Bronchial epithelial cell (primary cell): Measurements from ENCODE around the gene STEAP1B. TPM values are rescaled to one million over a fixed set of nuclear protein-coding genes. Genes with fewer than 3 reads are reported as not detected.
"Not testable (repeated sequence)": the region's sequence is repeated elsewhere in the genome, so short reads cannot be mapped to it uniquely, and the experiment has no call there.

Experiments used
- DNase-seq: peaks from one replicate; pipeline ENCODE4 v3.0.0-alpha.2; 2010; ENCODE audit warnings: low read depth
- FAIRE-seq: peaks from 2 replicates; lab custom pipeline; 2011; peaks lifted over from hg19 to GRCh38; lab: Jason Lieb, UNC
- H3K27me3 ChIP-seq: 2 replicates; pipeline ENCODE4 v1.5.1; 2011; ENCODE audit warnings: low read length; ENCODE audit not compliant: control insufficient read depth, insufficient read depth
- H3K36me3 ChIP-seq: 2 replicates; pipeline ENCODE4 v1.5.1; 2011; ENCODE audit warnings: low read length; ENCODE audit not compliant: control insufficient read depth, insufficient read depth
- H3K4me3 ChIP-seq: 2 replicates; pipeline ENCODE4 v1.5.1; 2011; ENCODE audit warnings: mild to moderate bottlenecking, low read depth, low read length, control low read depth
- total RNA-seq: library from RNA; depleted of rRNA; stranded (reverse); fragments of >200 nt; gene quantifications from 2 replicates; pipeline ENCODE4 v1.2.1, GENCODE V29; 2014
- TF ChIP-seq, protein P1 (sequence below): IDR thresholded peaks from 2 replicates; pipeline ENCODE4 v1.5.1; 2011; ENCODE audit warnings: mild to moderate bottlenecking, moderate library complexity, low read length, control low read depth, inconsistent platforms; ENCODE audit not compliant: insufficient read depth, severe bottlenecking

The STEAP1B gene
- total RNA-seq, 1 donor from 2014 or later, result 3.7 TPM

DNA sequence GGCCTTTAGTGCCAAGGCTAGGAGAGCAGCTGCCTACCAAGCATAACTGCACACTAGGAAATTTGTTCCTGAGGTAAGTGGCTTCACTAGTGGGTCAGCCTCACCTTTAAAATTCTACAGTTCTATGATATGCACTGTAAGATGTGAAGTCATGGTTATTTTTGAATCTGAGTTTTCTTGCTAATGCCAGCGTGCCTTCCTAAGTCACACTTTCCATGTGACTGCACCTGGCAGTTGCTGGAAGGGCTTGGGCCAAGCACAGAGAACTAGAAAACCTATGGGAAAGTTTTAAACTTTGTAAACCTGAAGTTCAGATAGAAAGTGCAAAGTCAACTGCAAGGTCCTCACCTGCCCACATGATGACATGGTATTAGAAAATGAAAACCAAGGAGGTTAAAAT, 42.5 kb downstream of the STEAP1B start:
- H3K4me3 ChIP-seq, result no peak overlapping the region
- H3K27me3 ChIP-seq, result no peaks in the 10 kb centered on the region
- no peak for FAIRE-seq
- TF ChIP-seq, protein P1, sequence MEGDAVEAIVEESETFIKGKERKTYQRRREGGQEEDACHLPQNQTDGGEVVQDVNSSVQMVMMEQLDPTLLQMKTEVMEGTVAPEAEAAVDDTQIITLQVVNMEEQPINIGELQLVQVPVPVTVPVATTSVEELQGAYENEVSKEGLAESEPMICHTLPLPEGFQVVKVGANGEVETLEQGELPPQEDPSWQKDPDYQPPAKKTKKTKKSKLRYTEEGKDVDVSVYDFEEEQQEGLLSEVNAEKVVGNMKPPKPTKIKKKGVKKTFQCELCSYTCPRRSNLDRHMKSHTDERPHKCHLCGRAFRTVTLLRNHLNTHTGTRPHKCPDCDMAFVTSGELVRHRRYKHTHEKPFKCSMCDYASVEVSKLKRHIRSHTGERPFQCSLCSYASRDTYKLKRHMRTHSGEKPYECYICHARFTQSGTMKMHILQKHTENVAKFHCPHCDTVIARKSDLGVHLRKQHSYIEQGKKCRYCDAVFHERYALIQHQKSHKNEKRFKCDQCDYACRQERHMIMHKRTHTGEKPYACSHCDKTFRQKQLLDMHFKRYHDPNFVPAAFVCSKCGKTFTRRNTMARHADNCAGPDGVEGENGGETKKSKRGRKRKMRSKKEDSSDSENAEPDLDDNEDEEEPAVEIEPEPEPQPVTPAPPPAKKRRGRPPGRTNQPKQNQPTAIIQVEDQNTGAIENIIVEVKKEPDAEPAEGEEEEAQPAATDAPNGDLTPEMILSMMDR, result no peak
- DNase-seq, result no peak
- H3K36me3 ChIP-seq, result no peaks in the 10 kb centered on the region

GRCh38 chr7:22454446-22454845, 45.5 kb downstream of the STEAP1B start:
- FAIRE-seq (no peak), DNase-seq (no peak)
- TF ChIP-seq, protein P1, result no peak
- no peaks in the 10 kb centered on the region for H3K27me3 ChIP-seq
- no peak overlapping the region for H3K4me3 ChIP-seq
- no peaks in the 10 kb centered on the region for H3K36me3 ChIP-seq

- FAIRE-seq, result no peak
- H3K4me3 ChIP-seq, result no peak overlapping the region
- TF ChIP-seq, protein P1, result no peak
- DNase-seq, result no peak
- H3K36me3 ChIP-seq, result no peaks in the 10 kb centered on the region
- no peaks in the 10 kb centered on the region for H3K27me3 ChIP-seq
Measured at GRCh38 chr7:22452960-22453558, 46.9 kb downstream of the STEAP1B start.

- H3K4me3 ChIP-seq, result no peak overlapping the region
- TF ChIP-seq, protein P1, result peak; percentile 83
- no peak for FAIRE-seq
- H3K27me3 ChIP-seq, result no peaks in the 10 kb centered on the region
- H3K36me3 ChIP-seq, result no peaks in the 10 kb centered on the region
- peak; percentile 29 for DNase-seq
Measured at GRCh38 chr7:22452142-22452959, 47.6 kb downstream of the STEAP1B start.

DNA sequence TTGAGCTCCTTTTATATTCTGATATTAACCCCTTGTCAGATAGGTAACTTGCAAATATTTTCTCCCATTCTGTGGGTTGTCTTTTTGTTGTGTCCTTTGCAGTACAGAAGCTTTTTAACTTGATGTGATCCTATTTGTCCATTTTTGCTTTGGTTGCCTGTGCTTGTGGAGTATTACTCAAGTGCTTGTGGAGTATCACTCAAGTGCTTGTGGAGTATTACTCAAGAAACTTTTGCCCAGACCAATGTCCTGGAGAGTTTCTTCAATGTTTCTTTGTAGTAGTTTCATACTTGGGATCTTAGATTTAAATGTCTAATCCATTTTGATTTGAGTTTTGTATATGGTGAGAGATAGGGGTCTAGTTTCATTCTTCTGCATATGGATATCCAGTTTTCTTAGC, 50.0 kb downstream of the STEAP1B start:
- not testable (repeated sequence) for H3K27me3 ChIP-seq, H3K4me3 ChIP-seq, DNase-seq, H3K36me3 ChIP-seq, FAIRE-seq

- DNase-seq (no peak), FAIRE-seq (peak; percentile 58)
- Histone ChIP-seq H3K36me3 (no peaks in the 10 kb centered on the region), H3K27me3 (no peaks in the 10 kb centered on the region), H3K4me3 (no peak overlapping the region)
- TF ChIP-seq, protein P1, result no peak
Measured at GRCh38 chr7:22447762-22448161, 52.2 kb downstream of the STEAP1B start.
